Measurements from ENCODE around the gene ROBO2.

Gene ROBO2

GRCh38 chr3:77254967-77255831 lies 215.3 kb downstream of the ROBO2 start:
- in situ Hi-C loops (cut with MboI; ENCODE audit: low sequenced_read_pairs) = loop anchor here (25.0 kb wide), 1 partner anchor 218 kb away; the partner anchor contains the start of gene ROBO2

GRCh38 chr3:77256584-77257503 lies 216.9 kb downstream of the ROBO2 start:
- in situ Hi-C loops (cut with MboI; ENCODE audit: low sequenced_read_pairs) = loop anchor here (25.0 kb wide), 1 partner anchor 220 kb away; the partner anchor contains the start of gene ROBO2

GRCh38 chr3:77259694-77260093 lies 219.8 kb downstream of the ROBO2 start:
- in situ Hi-C loops (cut with MboI; ENCODE audit: low sequenced_read_pairs) = loop anchor here (25.0 kb wide), 1 partner anchor 222 kb away; the partner anchor contains the start of gene ROBO2

- in situ Hi-C loops (cut with MboI; ENCODE audit: low sequenced_read_pairs) = loop anchor here (25.0 kb wide), 1 partner anchor 225 kb away; the partner anchor contains the start of gene ROBO2
Measured at GRCh38 chr3:77262361-77262760, 222.5 kb downstream of the ROBO2 start.

GRCh38 chr3:77267589-77267988 lies 227.7 kb downstream of the ROBO2 start:
- in situ Hi-C loops (cut with MboI; ENCODE audit: low sequenced_read_pairs) = loop anchor here (25.0 kb wide), 1 partner anchor 230 kb away; the partner anchor contains the start of gene ROBO2

GRCh38 chr3:77271306-77271705 lies 231.4 kb downstream of the ROBO2 start:
- in situ Hi-C loops (cut with MboI; ENCODE audit: low sequenced_read_pairs) = loop anchor here (25.0 kb wide), 1 partner anchor 234 kb away; the partner anchor contains the start of gene ROBO2

- in situ Hi-C loops (cut with MboI; ENCODE audit: low sequenced_read_pairs) = loop anchor here (25.0 kb wide), 1 partner anchor 234 kb away; the partner anchor contains the start of gene ROBO2
Measured at GRCh38 chr3:77271711-77272110, 231.8 kb downstream of the ROBO2 start.

- in situ Hi-C loops (cut with MboI; ENCODE audit: low sequenced_read_pairs) = no loop called here
Measured at GRCh38 chr3:77279276-77279675, 239.4 kb downstream of the ROBO2 start.

GRCh38 chr3:77281721-77282120 lies 241.8 kb downstream of the ROBO2 start:
- in situ Hi-C loops (cut with MboI; ENCODE audit: low sequenced_read_pairs) = no loop called here

- in situ Hi-C loops (cut with MboI; ENCODE audit: low sequenced_read_pairs) = no loop called here
Measured at GRCh38 chr3:77283108-77283507, 243.2 kb downstream of the ROBO2 start.

- in situ Hi-C loops (cut with MboI; ENCODE audit: low sequenced_read_pairs) = no loop called here
Measured at GRCh38 chr3:77288348-77288747, 248.4 kb downstream of the ROBO2 start.

- in situ Hi-C loops (cut with MboI; ENCODE audit: low sequenced_read_pairs) = no loop called here
Measured at GRCh38 chr3:77296527-77296926, 256.6 kb downstream of the ROBO2 start.

GRCh38 chr3:77298417-77298816 lies 258.5 kb downstream of the ROBO2 start:
- in situ Hi-C loops (cut with MboI; ENCODE audit: low sequenced_read_pairs) = no loop called here

GRCh38 chr3:77303955-77304699 lies 264.2 kb downstream of the ROBO2 start:
- in situ Hi-C loops (cut with MboI; ENCODE audit: low sequenced_read_pairs) = no loop called here

GRCh38 chr3:77304700-77305021 lies 264.8 kb downstream of the ROBO2 start:
- in situ Hi-C loops (cut with MboI; ENCODE audit: low sequenced_read_pairs) = no loop called here

- in situ Hi-C loops (cut with MboI; ENCODE audit: low sequenced_read_pairs) = no loop called here
Measured at GRCh38 chr3:77309460-77309859, 269.6 kb downstream of the ROBO2 start.

- in situ Hi-C loops (cut with MboI; ENCODE audit: low sequenced_read_pairs) = no loop called here
Measured at GRCh38 chr3:77313843-77314242, 273.9 kb downstream of the ROBO2 start.

- in situ Hi-C loops (cut with MboI; ENCODE audit: low sequenced_read_pairs) = no loop called here
Measured at GRCh38 chr3:77319711-77320110, 279.8 kb downstream of the ROBO2 start.

GRCh38 chr3:77320514-77320913 lies 280.6 kb downstream of the ROBO2 start:
- in situ Hi-C loops (cut with MboI; ENCODE audit: low sequenced_read_pairs) = no loop called here

GRCh38 chr3:77321646-77322045 lies 281.7 kb downstream of the ROBO2 start:
- in situ Hi-C loops (cut with MboI; ENCODE audit: low sequenced_read_pairs) = no loop called here

- in situ Hi-C loops (cut with MboI; ENCODE audit: low sequenced_read_pairs) = no loop called here
Measured at GRCh38 chr3:77323626-77324025, 283.7 kb downstream of the ROBO2 start.

Measured in HL-60/S4 (cell line).